Measurements from ENCODE around the gene XRCC4.

Gene XRCC4

GRCh38 chr5:83071286-83072051 is 5.9 kb upstream of the XRCC4 start:
- DNase-seq = no peak

GRCh38 chr5:83072966-83073365 is 4.4 kb upstream of the XRCC4 start:
- DNase-seq = no peak

GRCh38 chr5:83077662-83078261 is 415 bp downstream of the XRCC4 start:
- DNase-seq = no peak

- DNase-seq = no peak
Observed at GRCh38 chr5:83082750-83083149, 5.4 kb downstream of the XRCC4 start.

- no peak for DNase-seq
Observed at GRCh38 chr5:83084336-83084735, 7.0 kb downstream of the XRCC4 start.

GRCh38 chr5:83085106-83085505 is 7.8 kb downstream of the XRCC4 start:
- DNase-seq = no peak

GRCh38 chr5:83090169-83090568 is 12.8 kb downstream of the XRCC4 start:
- DNase-seq = no peak

GRCh38 chr5:83092619-83093018 is 15.3 kb downstream of the XRCC4 start:
- no peak for DNase-seq

- no peak for DNase-seq
Observed at GRCh38 chr5:83093692-83094091, 16.3 kb downstream of the XRCC4 start.

GRCh38 chr5:83095163-83095956 is 18.0 kb downstream of the XRCC4 start:
- no peak for DNase-seq

GRCh38 chr5:83095957-83096539 is 18.7 kb downstream of the XRCC4 start:
- no peak for DNase-seq

- DNase-seq = no peak
Observed at GRCh38 chr5:83096660-83097339, 19.5 kb downstream of the XRCC4 start.

- no peak for DNase-seq
Observed at GRCh38 chr5:83097689-83098231, 20.4 kb downstream of the XRCC4 start.

GRCh38 chr5:83099001-83099400 is 21.7 kb downstream of the XRCC4 start:
- DNase-seq = no peak

- no peak for DNase-seq
Observed at GRCh38 chr5:83099445-83099844, 22.1 kb downstream of the XRCC4 start.

GRCh38 chr5:83101514-83101913 is 24.2 kb downstream of the XRCC4 start:
- DNase-seq = no peak

- DNase-seq = no peak
Observed at GRCh38 chr5:83102364-83102980, 25.1 kb downstream of the XRCC4 start.

GRCh38 chr5:83104021-83104420 is 26.7 kb downstream of the XRCC4 start:
- DNase-seq = no peak

GRCh38 chr5:83107692-83108420 is 30.5 kb downstream of the XRCC4 start:
- no peak for DNase-seq

GRCh38 chr5:83109380-83109779 is 32.0 kb downstream of the XRCC4 start:
- no peak for DNase-seq

- DNase-seq = no peak
Observed at GRCh38 chr5:83115816-83116215, 38.5 kb downstream of the XRCC4 start.

Data from NCI-H1930 (cell line).